H9 (cell line): ENCODE data around the gene TBXAS1. TPM values are rescaled to one million over a fixed set of nuclear protein-coding genes. Genes with fewer than 3 reads are reported as not detected.

ENCODE experiments used
- DNase-seq: peaks from one replicate; pipeline ENCODE4 v3.0.0-alpha.2; 2017
- H2AFZ ChIP-seq: one replicate; pipeline ENCODE4 v1.6.1; 2013; ENCODE audit warnings: mild to moderate bottlenecking, low read length, control low read depth, moderate library complexity
- H2AK5ac ChIP-seq: 2 replicates; pipeline ENCODE4 v1.6.1; 2013; ENCODE audit warnings: low read length, control low read depth, mixed read lengths; ENCODE audit not compliant: insufficient read length
- H2BK120ac ChIP-seq: one replicate; pipeline ENCODE4 v1.6.1; 2013; ENCODE audit warnings: low read depth, mild to moderate bottlenecking, low read length, control low read depth, inconsistent platforms; ENCODE audit not compliant: poor library complexity, severe bottlenecking
- H2BK12ac ChIP-seq: 2 replicates; pipeline ENCODE4 v1.6.1; 2013; ENCODE audit warnings: low read length, control low read depth, mixed read lengths, low read depth; ENCODE audit not compliant: insufficient read length
- H2BK15ac ChIP-seq: 2 replicates; pipeline ENCODE4 v1.6.1; 2013; ENCODE audit warnings: low read depth, low read length, control low read depth
- H2BK20ac ChIP-seq: one replicate; pipeline ENCODE4 v1.6.1; 2013; ENCODE audit warnings: low read depth, mild to moderate bottlenecking, low read length, control low read depth, inconsistent platforms; ENCODE audit not compliant: poor library complexity, severe bottlenecking
- H2BK5ac ChIP-seq: 2 replicates; pipeline ENCODE4 v1.6.1; 2013; ENCODE audit warnings: low read length, control low read depth, mixed read lengths; ENCODE audit not compliant: insufficient read length
- H3K14ac ChIP-seq: 2 replicates; pipeline ENCODE4 v1.6.1; 2013; ENCODE audit warnings: low read length, control low read depth; ENCODE audit not compliant: insufficient read depth
- H3K18ac ChIP-seq: 2 replicates; pipeline ENCODE4 v1.6.1; 2013; ENCODE audit warnings: low read depth, mild to moderate bottlenecking, mixed read lengths, low read length, control low read depth; ENCODE audit not compliant: insufficient read length
- H3K23ac ChIP-seq: 2 replicates; pipeline ENCODE4 v1.6.1; 2013; ENCODE audit warnings: low read length, control low read depth, mixed read lengths, low read depth; ENCODE audit not compliant: insufficient read length
- H3K23me2 ChIP-seq: 2 replicates; pipeline ENCODE4 v1.6.1; 2013; ENCODE audit warnings: low read depth, mild to moderate bottlenecking, mixed read lengths, low read length, control low read depth; ENCODE audit not compliant: insufficient read length, poor library complexity, severe bottlenecking
- H3K27ac ChIP-seq: 2 replicates; pipeline ENCODE4 v1.5.1; 2013; ENCODE audit warnings: low read length, control low read depth, mixed read lengths, low read depth; ENCODE audit not compliant: insufficient read length
- H3K27me3 ChIP-seq: 2 replicates; pipeline ENCODE4 v1.6.1; 2013; ENCODE audit warnings: low read length, control low read depth, inconsistent platforms; ENCODE audit not compliant: insufficient read depth
- H3K4ac ChIP-seq: 2 replicates; pipeline ENCODE4 v1.6.1; 2013; ENCODE audit warnings: low read depth, mild to moderate bottlenecking, control low read depth, inconsistent platforms, low read length, moderate library complexity
- H3K4me1 ChIP-seq: 2 replicates; pipeline ENCODE4 v1.6.1; 2013; ENCODE audit warnings: low read length, control low read depth, inconsistent platforms; ENCODE audit not compliant: insufficient read depth
- H3K4me2 ChIP-seq: 2 replicates; pipeline ENCODE4 v1.6.1; 2013; ENCODE audit warnings: low read length, control low read depth, mixed read lengths; ENCODE audit not compliant: insufficient read length, insufficient read depth
- H3K56ac ChIP-seq: 2 replicates; pipeline ENCODE4 v1.6.1; 2013; ENCODE audit warnings: low read depth, mild to moderate bottlenecking, mixed read lengths, low read length, control low read depth; ENCODE audit not compliant: insufficient read length
- H3K79me1 ChIP-seq: 2 replicates; pipeline ENCODE4 v1.6.1; 2013; ENCODE audit warnings: low read depth, mild to moderate bottlenecking, moderate library complexity, low read length, control low read depth, inconsistent platforms; ENCODE audit not compliant: insufficient read depth, poor library complexity, severe bottlenecking
- H3K79me2 ChIP-seq: 2 replicates; pipeline ENCODE4 v1.6.1; 2013; ENCODE audit warnings: low read length, control low read depth, inconsistent platforms; ENCODE audit not compliant: insufficient read depth
- H3K9ac ChIP-seq: 2 replicates; pipeline ENCODE4 v1.6.1; 2013; ENCODE audit warnings: low read length, control low read depth, mixed read lengths; ENCODE audit not compliant: insufficient read length; ENCODE audit errors: extremely low read depth
- H3K9me3 ChIP-seq: one replicate; pipeline ENCODE4 v1.6.1; 2013; ENCODE audit warnings: low read depth, low read length, inconsistent platforms; ENCODE audit not compliant: control insufficient read depth
- H3T11ph ChIP-seq: one replicate; pipeline ENCODE4 v1.6.1; 2013; ENCODE audit warnings: mild to moderate bottlenecking, low read length, control low read depth, inconsistent platforms
- H4K20me1 ChIP-seq: one replicate; pipeline ENCODE4 v1.6.1; 2013; ENCODE audit not compliant: control insufficient read depth, insufficient read length, insufficient read depth
- H4K5ac ChIP-seq: 2 replicates; pipeline ENCODE4 v1.6.1; 2013; ENCODE audit warnings: low read depth, mild to moderate bottlenecking, mixed read lengths, low read length, control low read depth; ENCODE audit not compliant: insufficient read length
- H4K8ac ChIP-seq: replicated peaks from 2 replicates; pipeline ENCODE4 v1.6.1; 2013; ENCODE audit warnings: low read length, control low read depth, mixed read lengths, low read depth; ENCODE audit not compliant: insufficient read length
- H4K91ac ChIP-seq: 2 replicates; pipeline ENCODE4 v1.6.1; 2013; ENCODE audit warnings: low read depth, mild to moderate bottlenecking, moderate library complexity, mixed read lengths, low read length, control low read depth; ENCODE audit not compliant: insufficient read length
- H3K27ac Mint-ChIP-seq, 3 experiments: 2 replicates in 2 of 3; 3 replicates in 1 of 3; pipeline ENCODE4 v1.8.0; 2020 to 2021; ENCODE audit warnings: mixed read lengths in 3 of 3, mild to moderate bottlenecking in 1 of 3, moderate library complexity in 1 of 3
- H3K27me3 Mint-ChIP-seq: 2 replicates; pipeline ENCODE4 v1.8.0; 2021; ENCODE audit warnings: low read depth, mild to moderate bottlenecking, moderate library complexity, mixed read lengths
- H3K36me3 Mint-ChIP-seq, 3 experiments: 2 replicates in 2 of 3; 3 replicates in 1 of 3; pipeline ENCODE4 v1.8.0; 2020 to 2021; ENCODE audit warnings: low read depth in 3 of 3, mixed read lengths in 3 of 3; ENCODE audit not compliant: insufficient read depth in 1 of 3
- H3K4me1 Mint-ChIP-seq, 2 experiments: 2 replicates each; pipeline ENCODE4 v1.8.0; 2020; ENCODE audit warnings: mixed read lengths in 2 of 2
- H3K4me3 Mint-ChIP-seq, 2 experiments: 2 replicates in 1 of 2; 3 replicates in 1 of 2; pipeline ENCODE4 v1.8.0; 2020 to 2021; ENCODE audit warnings: mild to moderate bottlenecking in 2 of 2, mixed read lengths in 2 of 2, moderate library complexity in 1 of 2
- H3K9me3 Mint-ChIP-seq, 2 experiments: 2 replicates in 1 of 2; 3 replicates in 1 of 2; pipeline ENCODE4 v1.8.0; 2020; ENCODE audit warnings: mild to moderate bottlenecking in 2 of 2, mixed read lengths in 2 of 2, moderate library complexity in 1 of 2
- WGBS: extraction: QIAGEN DNeasy Blood & Tissue Kit; methylation state at CpG from one replicate; pipeline ENCODE4 v1.1.7; 2013; ENCODE audit warnings: missing lambda C conversion rate, low lambda C conversion rate, mixed read lengths; ENCODE audit not compliant: insufficient read length; ENCODE audit errors: extremely low coverage; 5-methylcytosine and 5-hydroxymethylcytosine counted together
- total RNA-seq: library from RNA; stranded (reverse); gene quantifications from 2 replicates; pipeline ENCODE4 v1.2.1, GENCODE V29; 2021
- TF ChIP-seq, protein P1 (sequence below): fragments of 200-600 bp; sonication (generic); conservative IDR thresholded peaks from 3 replicates; pipeline ENCODE4 v1.8.0; 2021; ENCODE audit warnings: antibody characterized with exemption, mild to moderate bottlenecking

TBXAS1 gene
- total RNA-seq, 1 experiment from 2014 or later: 0.39 TPM

DNA sequence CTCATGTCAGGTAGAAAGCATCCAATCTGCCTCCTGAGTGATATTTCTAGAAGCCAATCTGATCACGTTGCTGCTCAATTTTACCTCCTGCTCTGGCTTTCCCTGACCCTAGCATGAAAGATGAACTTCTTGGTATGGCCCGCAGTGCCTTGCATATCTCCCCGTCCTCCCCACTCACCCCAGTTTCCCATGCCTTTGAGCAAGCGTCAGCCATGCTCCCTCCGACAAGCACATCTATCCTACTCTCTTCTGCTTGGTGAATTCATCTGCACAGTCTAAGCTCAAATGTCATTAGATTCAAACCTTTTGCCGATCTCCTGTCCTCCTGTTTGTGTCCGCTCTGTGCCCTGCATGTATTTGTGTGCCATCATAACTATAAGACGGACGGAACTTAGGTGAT, 6.2 kb upstream of the TBXAS1 start:
- no peaks in the 10 kb centered on the region for H3K4me1 ChIP-seq
- Mint-ChIP-seq H3K9me3 (no peaks in the 10 kb centered on the region; a peak in 1 of 5 replicates), H3K27ac (no peak overlapping the region), H3K4me1 (0 out of 4 replicates have a peak, but pooled peaks cover 0 to 2% of the 10 kb centered on the region in 2 experiments), H3K4me3 (no peak overlapping the region), H3K36me3 (no peaks in the 10 kb centered on the region; a peak in 1 of 7 replicates), H3K27me3 (peaks cover 7% of the 10 kb centered on the region)
- no peak for DNase-seq
- H3T11ph ChIP-seq: no peak overlapping the region
- H3K4ac ChIP-seq: no peak overlapping the region
- H2BK15ac ChIP-seq: no peak overlapping the region
- no CpG with 5 or more reads among the region's 9 CpGs for WGBS
- H2AK5ac ChIP-seq: no peak overlapping the region
- no peak overlapping the region for H3K4me2 ChIP-seq
- no peaks in the 10 kb centered on the region for H3K79me1 ChIP-seq
- no peak overlapping the region for H4K8ac ChIP-seq
- H3K56ac ChIP-seq: no peak overlapping the region
- H2BK120ac ChIP-seq: no peak overlapping the region
- no peak overlapping the region for H3K18ac ChIP-seq
- H2BK20ac ChIP-seq: no peak overlapping the region
- no peak overlapping the region for H4K91ac ChIP-seq
- H3K23ac ChIP-seq: no peak overlapping the region
- no peak overlapping the region for H3K27ac ChIP-seq
- no peaks in the 10 kb centered on the region for H3K23me2 ChIP-seq
- no peak overlapping the region for H2BK5ac ChIP-seq
- no peaks in the 10 kb centered on the region for H3K79me2 ChIP-seq
- H2AFZ ChIP-seq: no peak overlapping the region
- no peaks in the 10 kb centered on the region for H3K9me3 ChIP-seq
- no peak overlapping the region; the same call in 1 of the 2 replicates for H3K14ac ChIP-seq
- H3K9ac ChIP-seq: no peak overlapping the region
- no peaks in the 10 kb centered on the region for H3K27me3 ChIP-seq
- H4K5ac ChIP-seq: no peak overlapping the region
- no peaks in the 10 kb centered on the region for H4K20me1 ChIP-seq
- no peak overlapping the region for H2BK12ac ChIP-seq
- TF ChIP-seq, protein P1, sequence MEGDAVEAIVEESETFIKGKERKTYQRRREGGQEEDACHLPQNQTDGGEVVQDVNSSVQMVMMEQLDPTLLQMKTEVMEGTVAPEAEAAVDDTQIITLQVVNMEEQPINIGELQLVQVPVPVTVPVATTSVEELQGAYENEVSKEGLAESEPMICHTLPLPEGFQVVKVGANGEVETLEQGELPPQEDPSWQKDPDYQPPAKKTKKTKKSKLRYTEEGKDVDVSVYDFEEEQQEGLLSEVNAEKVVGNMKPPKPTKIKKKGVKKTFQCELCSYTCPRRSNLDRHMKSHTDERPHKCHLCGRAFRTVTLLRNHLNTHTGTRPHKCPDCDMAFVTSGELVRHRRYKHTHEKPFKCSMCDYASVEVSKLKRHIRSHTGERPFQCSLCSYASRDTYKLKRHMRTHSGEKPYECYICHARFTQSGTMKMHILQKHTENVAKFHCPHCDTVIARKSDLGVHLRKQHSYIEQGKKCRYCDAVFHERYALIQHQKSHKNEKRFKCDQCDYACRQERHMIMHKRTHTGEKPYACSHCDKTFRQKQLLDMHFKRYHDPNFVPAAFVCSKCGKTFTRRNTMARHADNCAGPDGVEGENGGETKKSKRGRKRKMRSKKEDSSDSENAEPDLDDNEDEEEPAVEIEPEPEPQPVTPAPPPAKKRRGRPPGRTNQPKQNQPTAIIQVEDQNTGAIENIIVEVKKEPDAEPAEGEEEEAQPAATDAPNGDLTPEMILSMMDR: no peak
